Measurements from ENCODE around the gene ALG14.

Gene ALG14

DNA sequence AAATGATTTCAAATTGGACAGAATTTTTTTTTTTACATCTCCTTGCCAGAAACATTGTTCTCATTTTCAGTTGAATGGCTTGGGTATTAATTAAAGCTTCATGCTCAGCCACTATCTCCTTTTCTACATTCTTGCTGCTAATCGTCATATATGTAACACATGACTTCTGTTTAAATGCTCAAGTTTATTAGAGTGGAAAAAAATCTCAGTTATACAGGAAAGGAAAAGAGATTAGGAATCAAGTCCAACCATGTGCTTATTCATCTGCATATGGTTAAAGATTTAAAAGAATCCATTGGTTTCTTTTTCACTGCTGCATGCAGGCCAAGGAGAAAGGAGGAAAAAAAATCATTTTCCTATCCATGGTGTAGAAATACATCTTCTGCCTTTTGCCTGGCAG, 98.5 kb downstream of the ALG14 start:
- H3K27me3 Mint-ChIP-seq = no peaks in the 10 kb centered on the region
- no peaks in the 10 kb centered on the region for H3K36me3 Mint-ChIP-seq
- H3K27ac Mint-ChIP-seq = no peak overlapping the region
- H3K9me3 Mint-ChIP-seq = no peaks in the 10 kb centered on the region
- H3K4me1 Mint-ChIP-seq = peaks cover under 1% of the 10 kb centered on the region
- H3K4me3 Mint-ChIP-seq = no peak overlapping the region

GRCh38 chr1:94973309-94973922, 99.3 kb downstream of the ALG14 start:
- no peaks in the 10 kb centered on the region for H3K4me1 Mint-ChIP-seq
- no peaks in the 10 kb centered on the region for H3K27me3 Mint-ChIP-seq
- no peaks in the 10 kb centered on the region for H3K36me3 Mint-ChIP-seq
- no peak overlapping the region for H3K4me3 Mint-ChIP-seq
- no peak overlapping the region for H3K27ac Mint-ChIP-seq
- H3K9me3 Mint-ChIP-seq = no peaks in the 10 kb centered on the region

DNA sequence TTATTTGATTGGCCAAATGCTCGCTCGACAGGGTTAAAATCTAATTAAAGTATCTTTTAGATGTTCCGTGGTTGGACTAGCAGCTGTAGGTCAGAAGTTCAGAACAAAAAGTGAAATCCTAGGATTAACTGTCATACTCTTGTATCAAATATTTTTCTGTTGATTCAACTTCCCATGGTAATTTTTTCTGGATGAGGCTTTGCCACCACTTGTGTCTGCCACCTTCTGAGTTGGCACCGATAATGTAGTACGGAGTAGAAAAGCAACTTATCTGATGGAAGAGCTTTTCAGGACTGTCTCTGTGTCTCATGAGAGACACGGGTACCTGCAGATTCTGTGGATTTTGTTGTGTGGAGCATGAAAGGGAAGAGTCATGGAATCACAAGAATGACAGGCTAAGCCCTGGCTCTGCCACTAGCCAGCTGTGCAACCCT, 101.2 kb downstream of the ALG14 start:
- Mint-ChIP-seq H3K36me3 (no peaks in the 10 kb centered on the region), H3K27me3 (no peaks in the 10 kb centered on the region), H3K27ac (no peak overlapping the region), H3K9me3 (no peaks in the 10 kb centered on the region), H3K4me3 (no peak overlapping the region), H3K4me1 (no peaks in the 10 kb centered on the region)

DNA sequence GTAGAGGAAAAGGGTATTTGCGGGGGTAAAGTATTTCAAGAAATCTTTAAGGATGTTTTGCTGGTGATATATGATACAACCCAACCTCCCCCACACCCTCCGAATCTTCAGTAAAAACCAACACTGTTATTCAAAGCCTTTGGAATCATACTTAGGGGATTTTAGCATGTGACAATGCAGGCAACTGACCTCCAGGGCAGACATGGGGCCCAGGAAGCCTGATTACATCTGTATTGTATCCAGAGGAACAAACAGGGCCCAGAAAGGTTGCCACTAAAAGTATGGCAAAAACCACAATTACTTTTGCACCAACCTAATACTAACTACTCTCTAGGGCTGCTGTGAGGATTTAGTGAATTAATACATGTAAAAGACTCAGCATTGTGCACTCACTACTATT, 102.0 kb downstream of the ALG14 start:
- Mint-ChIP-seq H3K27me3 (no peaks in the 10 kb centered on the region), H3K9me3 (no peaks in the 10 kb centered on the region), H3K4me3 (no peak overlapping the region), H3K27ac (no peak overlapping the region), H3K36me3 (no peaks in the 10 kb centered on the region), H3K4me1 (no peaks in the 10 kb centered on the region)

- Mint-ChIP-seq H3K27ac (no peak overlapping the region), H3K36me3 (no peaks in the 10 kb centered on the region), H3K9me3 (no peaks in the 10 kb centered on the region), H3K4me1 (no peaks in the 10 kb centered on the region), H3K4me3 (no peak overlapping the region), H3K27me3 (no peaks in the 10 kb centered on the region)
Measured at GRCh38 chr1:94969137-94969536, 103.6 kb downstream of the ALG14 start.

- peaks cover 19% of the 10 kb centered on the region for H3K4me1 Mint-ChIP-seq
- no peak overlapping the region for H3K4me3 Mint-ChIP-seq
- H3K27me3 Mint-ChIP-seq = no peaks in the 10 kb centered on the region
- no peak overlapping the region for H3K27ac Mint-ChIP-seq
- no peaks in the 10 kb centered on the region for H3K9me3 Mint-ChIP-seq
- no peaks in the 10 kb centered on the region for H3K36me3 Mint-ChIP-seq
Measured at GRCh38 chr1:94966033-94966432, 106.7 kb downstream of the ALG14 start.

DNA sequence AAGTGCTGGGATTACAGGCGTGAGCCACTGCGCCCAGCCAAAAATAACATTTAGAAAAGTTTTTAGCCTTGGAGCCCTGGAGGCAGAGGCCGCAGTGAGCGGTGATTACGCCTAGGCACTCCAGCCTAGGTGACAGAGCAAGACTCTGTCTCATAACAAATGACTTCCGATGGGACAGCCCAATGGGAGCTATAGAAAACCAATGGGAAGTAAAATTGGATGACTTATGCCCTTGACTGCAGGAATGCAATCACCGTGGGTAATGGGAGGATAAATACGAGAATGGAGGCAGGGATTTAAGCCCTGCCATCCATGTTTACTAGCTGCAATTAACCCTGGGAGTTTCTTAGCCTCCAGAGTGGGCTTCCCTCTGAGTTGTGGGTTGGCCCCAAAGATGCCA, 108.9 kb downstream of the ALG14 start:
- Mint-ChIP-seq H3K27me3 (no peaks in the 10 kb centered on the region), H3K9me3 (no peaks in the 10 kb centered on the region), H3K4me1 (peaks cover 19% of the 10 kb centered on the region), H3K4me3 (peak overlapping the region; percentile 60), H3K36me3 (no peaks in the 10 kb centered on the region), H3K27ac (no peak overlapping the region)

GRCh38 chr1:94962409-94963265, 110.1 kb downstream of the ALG14 start:
- Mint-ChIP-seq H3K36me3 (no peaks in the 10 kb centered on the region), H3K4me1 (peaks cover 19% of the 10 kb centered on the region), H3K27me3 (no peaks in the 10 kb centered on the region), H3K27ac (peak overlapping the region; percentile 99), H3K9me3 (no peaks in the 10 kb centered on the region), H3K4me3 (peak overlapping the region; percentile 93)

- Mint-ChIP-seq H3K4me1 (peaks cover 19% of the 10 kb centered on the region), H3K9me3 (no peaks in the 10 kb centered on the region), H3K4me3 (peak overlapping the region; percentile 42), H3K27ac (no peak overlapping the region), H3K36me3 (no peaks in the 10 kb centered on the region), H3K27me3 (no peaks in the 10 kb centered on the region)
Measured at GRCh38 chr1:94961988-94962387, 110.8 kb downstream of the ALG14 start.

GRCh38 chr1:94961582-94961981, 111.2 kb downstream of the ALG14 start:
- H3K9me3 Mint-ChIP-seq = no peaks in the 10 kb centered on the region
- H3K4me1 Mint-ChIP-seq = peaks cover 19% of the 10 kb centered on the region
- H3K27me3 Mint-ChIP-seq = no peaks in the 10 kb centered on the region
- H3K27ac Mint-ChIP-seq = no peak overlapping the region
- H3K4me3 Mint-ChIP-seq = peak overlapping the region; percentile 42
- H3K36me3 Mint-ChIP-seq = no peaks in the 10 kb centered on the region

DNA sequence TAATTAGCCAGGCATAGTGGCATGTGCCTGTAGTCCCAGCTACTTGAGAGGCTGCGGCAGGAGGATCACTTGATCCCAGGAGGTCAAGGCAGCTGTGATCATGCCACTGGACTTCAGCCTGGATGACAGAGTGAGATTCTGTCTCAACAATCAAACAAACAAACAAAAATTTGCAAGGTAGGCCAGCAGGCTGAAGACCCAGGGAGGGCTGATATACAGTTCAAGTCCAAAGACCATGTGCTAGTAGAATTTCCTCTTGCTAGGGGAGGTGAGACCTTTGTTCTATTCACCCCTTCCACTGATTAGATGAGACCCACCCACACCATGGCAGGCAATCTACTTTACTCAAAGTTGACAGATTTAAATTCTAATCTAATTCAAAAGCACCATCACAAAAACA, 114.7 kb downstream of the ALG14 start:
- no peaks in the 10 kb centered on the region for H3K27me3 Mint-ChIP-seq
- no peak overlapping the region for H3K27ac Mint-ChIP-seq
- H3K9me3 Mint-ChIP-seq = no peaks in the 10 kb centered on the region
- peaks cover 17% of the 10 kb centered on the region for H3K4me1 Mint-ChIP-seq
- H3K4me3 Mint-ChIP-seq = no peak overlapping the region
- H3K36me3 Mint-ChIP-seq = no peaks in the 10 kb centered on the region

DNA sequence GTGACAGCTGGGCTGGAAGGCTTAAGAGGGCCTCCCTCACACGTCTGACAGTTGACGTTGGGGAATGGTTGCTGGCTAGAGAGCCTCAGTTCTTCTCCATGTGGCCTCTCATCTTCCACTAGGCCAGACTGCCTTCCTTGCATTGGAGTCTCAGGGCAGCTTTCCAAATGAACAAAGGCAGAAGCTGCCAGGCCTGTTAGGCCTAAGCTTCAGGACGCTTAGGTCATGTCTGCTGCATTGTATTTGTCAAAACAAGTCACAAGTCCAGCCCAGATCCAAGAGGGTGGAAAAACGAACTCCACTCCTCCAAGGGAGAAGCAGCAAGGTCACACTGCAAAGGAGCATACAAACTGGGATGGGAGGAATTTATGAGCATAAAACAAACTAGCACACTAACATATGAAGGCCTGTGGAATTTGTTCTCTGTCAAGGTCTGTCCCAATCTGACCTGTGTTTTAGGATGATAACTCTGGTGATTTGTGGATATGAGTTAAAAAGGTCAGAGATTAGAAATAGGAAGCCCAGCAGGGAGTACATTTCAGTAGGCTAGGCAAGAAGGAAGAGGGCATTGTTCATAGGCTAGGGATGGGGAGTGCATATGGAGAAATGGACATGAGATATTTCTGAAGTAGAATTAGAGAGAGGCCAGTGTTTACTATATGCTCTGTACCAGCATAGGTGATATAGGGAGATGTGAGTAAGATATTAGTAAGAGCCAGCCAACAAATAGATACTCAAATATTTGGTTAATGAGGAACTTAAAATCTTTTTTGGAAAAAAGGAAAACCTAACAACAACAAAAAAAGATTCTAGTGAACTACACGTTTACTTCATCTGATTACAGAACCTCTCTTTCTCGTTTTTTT, 116.8 kb downstream of the ALG14 start:
- no peaks in the 10 kb centered on the region for H3K27me3 Mint-ChIP-seq
- H3K9me3 Mint-ChIP-seq = no peaks in the 10 kb centered on the region
- no peak overlapping the region for H3K4me3 Mint-ChIP-seq
- no peaks in the 10 kb centered on the region for H3K36me3 Mint-ChIP-seq
- H3K4me1 Mint-ChIP-seq = no peaks in the 10 kb centered on the region
- H3K27ac Mint-ChIP-seq = no peak overlapping the region

- H3K36me3 Mint-ChIP-seq = no peaks in the 10 kb centered on the region
- H3K4me3 Mint-ChIP-seq = no peak overlapping the region
- H3K27me3 Mint-ChIP-seq = no peaks in the 10 kb centered on the region
- no peak overlapping the region for H3K27ac Mint-ChIP-seq
- no peaks in the 10 kb centered on the region for H3K4me1 Mint-ChIP-seq
- no peaks in the 10 kb centered on the region for H3K9me3 Mint-ChIP-seq
Measured at GRCh38 chr1:94954263-94955220, 118.2 kb downstream of the ALG14 start.

GRCh38 chr1:94953746-94954145, 119.0 kb downstream of the ALG14 start:
- H3K36me3 Mint-ChIP-seq = no peaks in the 10 kb centered on the region
- H3K27ac Mint-ChIP-seq = no peak overlapping the region
- H3K9me3 Mint-ChIP-seq = no peaks in the 10 kb centered on the region
- no peaks in the 10 kb centered on the region for H3K27me3 Mint-ChIP-seq
- no peak overlapping the region for H3K4me3 Mint-ChIP-seq
- H3K4me1 Mint-ChIP-seq = no peaks in the 10 kb centered on the region

DNA sequence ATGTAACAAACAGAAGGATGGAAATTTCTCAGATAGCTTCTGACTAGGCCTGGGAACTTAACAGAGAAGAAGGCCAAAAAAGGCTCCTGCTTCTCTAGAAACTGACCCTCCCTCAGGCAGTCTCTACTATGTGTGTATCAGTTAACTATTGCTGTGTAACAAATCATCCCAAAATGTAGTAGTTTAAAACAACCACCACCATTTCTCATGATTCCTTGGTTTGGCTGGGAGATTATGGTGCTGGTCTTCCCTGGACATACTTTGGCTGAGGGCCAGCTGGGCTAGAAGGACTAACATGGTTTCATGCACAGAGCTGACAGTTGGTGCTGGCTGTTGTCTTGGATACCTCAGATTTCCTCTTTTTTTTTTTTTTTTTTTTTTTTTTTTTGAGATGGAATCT, 119.6 kb downstream of the ALG14 start:
- Mint-ChIP-seq H3K4me3 (no peak overlapping the region), H3K9me3 (no peaks in the 10 kb centered on the region), H3K36me3 (no peaks in the 10 kb centered on the region), H3K4me1 (no peaks in the 10 kb centered on the region), H3K27ac (no peak overlapping the region), H3K27me3 (no peaks in the 10 kb centered on the region)
